HG02571 (cell line): ENCODE results near the gene MANBA.

ENCODE experiments used
- ATAC-seq: cut with Tn5 transposase; IDR thresholded peaks from one replicate; pipeline ENCODE4 v1.9.1; 2021; ENCODE audit warnings: mild to moderate bottlenecking, moderate library complexity; ENCODE audit not compliant: unreplicated experiment

Gene MANBA

DNA sequence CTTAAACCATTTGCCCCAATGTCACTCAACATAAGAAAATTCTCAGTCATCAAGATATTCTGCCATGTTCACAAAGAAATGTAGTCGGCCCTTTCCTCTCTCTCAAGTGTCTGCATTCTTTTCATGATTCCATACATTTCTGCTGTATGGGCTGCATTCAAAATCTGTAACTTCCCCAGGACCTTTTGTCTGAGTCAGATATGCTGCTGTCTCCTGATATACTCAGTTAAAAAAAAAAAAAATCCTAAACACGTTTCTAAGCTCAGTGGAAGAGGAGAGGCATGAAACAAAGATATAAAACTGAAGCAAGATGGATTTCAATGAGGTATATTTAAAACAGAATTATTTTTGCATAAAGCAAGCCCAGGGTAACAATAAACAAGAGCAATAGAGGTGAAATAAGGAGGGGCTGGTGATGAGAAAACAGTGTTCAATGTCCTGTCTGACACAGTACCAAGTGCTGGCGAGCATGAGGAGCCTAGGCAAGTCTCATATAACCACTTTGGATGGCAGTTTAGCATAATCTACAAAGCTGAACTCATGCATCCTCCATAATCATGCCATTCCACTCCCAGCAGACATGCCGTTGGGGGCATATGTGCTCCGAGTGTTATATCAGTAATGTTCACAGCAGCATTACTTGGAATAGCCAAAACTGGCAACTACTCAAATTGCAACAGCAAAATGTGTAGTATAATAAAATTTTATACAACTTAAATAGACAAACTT, 76.7 kb downstream of the MANBA start:
- ATAC-seq = no peak

DNA sequence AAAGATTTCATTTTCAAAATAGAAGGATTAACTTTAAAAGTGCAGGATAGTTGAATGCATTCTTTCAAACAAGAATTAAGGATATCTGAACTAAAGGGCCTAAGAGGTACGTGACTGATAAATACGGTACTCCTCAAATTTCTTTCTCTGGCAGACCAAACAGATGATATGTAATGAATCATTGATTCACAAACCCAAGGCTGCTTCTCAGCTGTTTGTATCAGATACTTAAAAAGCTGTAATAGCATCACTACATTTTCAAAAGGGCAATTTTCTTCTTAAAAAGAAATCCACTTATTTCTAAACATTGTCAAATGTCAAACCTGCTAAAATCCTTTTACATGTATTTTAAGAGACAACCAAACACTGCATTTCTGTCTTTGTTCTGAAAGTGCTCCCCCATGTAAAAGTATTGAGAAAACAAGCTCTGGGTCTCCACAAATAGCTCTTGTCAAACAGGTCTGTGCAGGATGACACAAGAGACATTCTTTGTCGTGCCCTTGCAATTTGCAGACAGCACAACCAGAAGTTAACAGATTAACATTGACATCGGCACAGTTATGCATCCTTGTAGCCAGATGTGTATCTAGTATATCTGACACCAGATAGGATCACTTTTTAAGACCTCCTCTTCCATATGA, 82.0 kb downstream of the MANBA start:
- no peak for ATAC-seq

DNA sequence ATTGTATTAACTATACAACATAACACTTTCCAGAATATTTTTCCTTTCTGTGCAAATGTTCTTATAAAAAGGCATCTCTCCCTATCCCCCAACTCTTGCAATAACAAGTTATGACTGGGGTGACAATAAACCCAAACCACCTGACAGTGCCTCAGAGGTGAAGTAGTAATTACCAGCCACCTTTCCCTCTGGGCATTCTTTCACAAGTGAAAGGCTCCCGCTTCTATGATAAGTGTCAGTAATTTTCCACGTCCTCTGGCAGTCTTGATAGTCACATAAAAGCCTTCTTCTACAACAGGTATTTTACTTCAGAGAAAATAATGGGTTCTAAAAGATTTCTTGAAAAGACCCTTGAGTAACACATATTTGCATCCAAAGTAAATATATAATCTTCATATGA, 82.7 kb downstream of the MANBA start:
- no peak for ATAC-seq

DNA sequence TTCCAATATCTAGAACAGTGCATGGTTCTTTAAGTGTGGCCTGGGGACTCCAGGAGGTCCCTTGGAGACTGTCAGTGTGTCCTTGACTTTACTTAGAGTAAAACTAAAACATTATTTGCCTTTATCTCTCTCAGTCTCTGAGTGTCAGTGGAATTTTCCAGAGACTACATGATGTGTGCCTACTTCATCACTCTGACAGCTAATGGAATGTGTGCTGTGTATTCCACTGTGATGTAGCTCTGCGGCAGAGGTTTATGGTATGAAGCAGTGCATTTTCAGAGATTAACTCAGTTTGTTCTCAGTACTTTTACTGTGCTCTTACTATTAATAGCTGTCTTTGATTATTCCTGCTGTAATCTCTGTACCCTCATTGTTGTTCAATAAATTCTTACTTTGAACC, 85.6 kb downstream of the MANBA start:
- ATAC-seq = no peak

DNA sequence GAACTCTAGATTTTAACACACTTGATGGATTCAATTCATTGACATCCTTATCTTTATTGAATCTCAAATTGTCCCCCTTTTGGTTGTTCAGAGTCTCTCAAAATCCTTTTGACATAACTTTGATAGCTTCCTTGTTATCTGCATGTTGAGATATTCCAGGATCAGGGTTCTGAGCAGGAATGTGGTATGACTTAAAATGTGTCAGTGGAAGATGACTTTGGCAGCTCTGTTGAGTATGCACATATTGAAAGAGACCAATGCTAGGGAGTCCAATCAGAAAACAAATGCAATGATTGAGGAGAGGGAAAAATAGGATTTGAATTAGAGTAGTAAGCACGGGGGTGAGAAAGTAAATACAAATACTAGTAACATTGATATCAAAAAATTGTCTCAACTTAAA, 93.8 kb downstream of the MANBA start:
- no peak for ATAC-seq

DNA sequence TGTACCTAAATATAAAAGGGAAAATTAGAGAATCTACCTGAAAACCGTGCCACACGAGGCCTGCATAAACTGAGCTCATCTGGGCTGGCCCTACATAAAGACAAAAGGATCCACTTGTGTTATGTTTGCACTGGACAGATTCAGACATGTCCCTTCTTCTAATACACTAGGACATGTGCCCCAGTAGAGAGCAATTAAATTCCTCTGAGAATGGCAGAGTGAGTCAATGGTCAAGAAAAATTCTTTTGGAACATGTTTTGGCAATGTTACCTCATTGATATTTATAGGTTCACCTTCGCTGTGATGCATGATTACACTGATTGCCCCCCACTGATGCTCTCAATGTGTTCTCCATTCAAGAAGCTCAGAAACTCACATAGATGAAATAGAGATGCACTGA, 95.2 kb downstream of the MANBA start:
- no peak for ATAC-seq

DNA sequence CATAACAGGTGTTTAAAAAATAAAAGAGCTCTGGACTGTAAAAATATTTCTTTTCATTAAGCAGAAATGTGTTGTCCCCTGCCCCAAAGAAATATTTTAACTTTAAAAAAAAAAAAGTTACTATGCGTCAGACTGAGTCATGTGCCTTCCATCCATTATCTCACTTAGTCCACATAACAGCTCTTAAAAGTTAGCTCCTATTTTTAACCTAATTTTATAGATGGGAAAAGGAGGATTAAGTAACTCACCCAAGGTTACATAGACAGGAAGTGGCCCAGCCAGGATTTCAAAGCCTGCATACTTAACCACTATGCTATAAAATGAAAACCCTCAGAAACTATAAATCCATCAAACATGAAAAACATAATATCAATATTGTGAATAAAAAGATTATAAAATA, 97.7 kb downstream of the MANBA start:
- no peak for ATAC-seq

DNA sequence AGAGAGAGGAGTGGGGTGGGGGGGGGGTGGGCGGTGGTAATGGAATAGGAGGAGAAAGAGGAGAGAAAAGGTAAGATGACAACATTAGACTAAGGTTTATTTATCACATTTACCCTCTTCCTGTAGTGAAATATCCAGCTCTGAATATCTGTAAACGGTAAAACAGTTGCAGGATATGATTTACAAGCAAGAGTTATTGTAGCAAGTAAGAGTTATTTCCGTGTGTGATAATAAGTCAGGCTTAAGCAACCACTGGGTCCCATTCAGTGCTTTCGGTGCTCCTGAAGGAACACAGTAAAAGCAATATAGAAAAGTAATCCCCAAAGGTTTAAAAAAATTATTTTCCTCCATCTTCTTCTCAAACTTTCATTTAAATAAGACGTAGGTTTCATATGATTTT, 103.6 kb downstream of the MANBA start:
- ATAC-seq = no peak

DNA sequence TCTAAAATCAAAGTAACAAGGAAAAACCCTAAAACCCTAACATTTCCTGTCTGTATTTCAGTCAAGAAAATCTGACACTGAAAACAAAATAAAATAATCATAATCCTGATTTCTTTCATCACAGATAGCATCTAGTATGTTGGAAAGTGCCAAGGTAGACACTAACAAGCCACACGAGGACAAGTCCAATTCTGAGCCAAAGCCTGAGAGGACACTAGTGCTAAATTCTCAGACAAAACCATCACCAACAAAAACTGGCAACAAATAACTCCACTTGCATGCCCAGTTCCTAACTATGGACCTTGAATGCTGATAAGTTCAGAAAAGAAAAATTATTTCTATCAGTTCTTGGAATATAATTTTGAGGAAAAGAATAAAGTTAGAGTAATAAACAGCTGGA, 113.7 kb downstream of the MANBA start:
- no peak for ATAC-seq

DNA sequence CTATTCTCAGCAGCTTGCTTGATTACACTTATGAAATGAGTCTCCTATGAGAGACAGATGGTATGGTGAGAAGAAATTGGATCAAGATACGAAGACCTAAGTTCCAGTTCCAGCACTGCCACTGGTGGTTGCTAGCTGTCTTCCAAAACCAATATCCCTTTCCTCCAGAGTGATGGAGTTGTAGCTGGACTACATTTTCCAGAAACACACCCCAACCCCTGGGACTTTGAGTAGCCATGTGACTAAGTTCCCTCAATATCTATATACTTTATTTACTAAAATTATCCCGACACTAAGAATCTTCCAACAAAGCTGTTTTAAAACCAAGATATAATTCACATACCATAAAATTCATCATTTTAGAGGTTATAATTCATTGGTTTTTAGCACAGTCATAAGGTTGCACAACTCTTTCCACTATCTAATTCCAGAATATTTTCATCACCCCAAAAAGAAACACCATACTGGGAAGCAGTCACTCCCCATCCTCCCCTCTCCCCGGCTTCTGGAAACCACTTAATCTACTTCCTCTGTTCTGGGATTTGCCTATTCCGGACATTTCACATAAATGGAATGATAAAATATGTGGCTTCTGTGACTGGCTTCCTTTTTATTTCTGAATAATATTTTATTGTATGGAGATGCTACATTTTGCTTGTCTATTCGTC, 118.0 kb downstream of the MANBA start:
- ATAC-seq = no peak

DNA sequence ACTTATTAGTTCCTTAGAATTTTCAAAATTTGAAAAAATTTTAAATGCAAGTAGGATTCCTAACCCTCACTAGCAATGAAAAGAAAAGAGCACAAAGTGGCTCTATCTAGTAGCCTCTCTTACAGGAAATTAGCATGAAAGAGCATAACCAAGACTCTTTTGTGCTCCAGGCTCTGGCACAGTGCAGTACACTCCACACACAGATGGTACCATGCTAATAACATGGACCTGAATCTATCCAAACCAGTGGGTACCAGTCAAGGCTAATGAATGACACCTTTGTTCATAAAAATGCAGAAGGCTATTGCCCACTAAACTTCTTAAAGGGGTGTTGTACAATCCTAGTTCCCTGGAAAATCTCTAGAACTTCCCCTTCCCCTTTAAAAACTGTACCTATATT, 119.0 kb downstream of the MANBA start:
- ATAC-seq = no peak

DNA sequence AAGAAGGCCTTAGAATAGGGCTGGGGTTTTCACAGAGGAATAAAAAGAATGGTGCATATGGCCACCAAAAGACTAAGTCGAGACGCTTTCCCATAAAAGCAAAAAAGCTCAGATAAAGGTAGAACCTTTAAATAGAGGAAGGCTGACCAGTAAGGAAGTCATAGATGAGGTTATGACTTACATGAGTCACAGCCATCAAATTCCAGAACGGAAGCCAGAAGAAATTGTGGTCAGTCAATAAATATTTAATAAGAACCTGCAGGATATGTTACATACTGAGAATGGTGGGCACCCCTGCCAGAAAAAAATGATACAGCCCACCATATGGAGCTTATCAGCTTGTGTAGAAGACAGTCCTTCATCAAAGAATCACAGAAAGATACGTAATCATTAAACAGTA, 120.1 kb downstream of the MANBA start:
- no peak for ATAC-seq

DNA sequence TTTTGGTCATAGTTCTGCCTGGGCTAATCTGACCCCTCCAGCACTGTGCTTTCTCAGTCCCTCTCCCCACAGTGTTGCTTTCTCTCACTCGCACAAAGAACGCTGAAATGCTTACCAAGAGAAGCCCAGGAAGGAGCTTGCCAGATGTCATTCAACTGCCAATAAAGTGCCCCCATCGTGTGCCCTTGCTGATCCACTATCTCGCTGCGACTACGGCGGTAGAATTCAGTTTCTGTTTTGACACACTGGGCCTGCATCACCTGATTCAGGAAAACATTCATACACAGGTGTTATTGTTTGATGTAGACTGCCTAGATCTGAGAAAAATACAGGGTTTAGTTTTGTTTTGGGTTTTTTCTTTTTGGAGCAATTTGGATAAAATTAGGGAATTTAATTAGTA, 121.2 kb downstream of the MANBA start:
- ATAC-seq = no peak

DNA sequence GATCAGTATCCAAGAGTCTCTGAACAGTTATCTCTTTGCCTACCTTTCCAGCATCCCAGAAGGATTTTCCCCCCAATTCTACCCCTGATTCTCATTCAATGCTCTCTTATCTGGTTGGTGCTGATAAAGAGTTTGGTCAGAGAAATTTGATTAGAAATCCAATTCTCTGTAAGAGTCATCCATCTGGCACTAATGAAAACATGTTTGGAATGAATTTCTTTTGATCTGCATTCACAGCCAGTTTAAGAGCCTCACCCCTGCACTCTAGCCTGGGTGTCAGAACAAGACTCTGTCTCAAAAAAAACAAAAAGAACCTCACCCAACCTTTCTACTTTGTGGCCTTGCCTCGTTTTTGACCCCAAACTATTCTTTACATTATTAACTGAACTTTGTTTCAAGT, 122.1 kb downstream of the MANBA start:
- no peak for ATAC-seq

DNA sequence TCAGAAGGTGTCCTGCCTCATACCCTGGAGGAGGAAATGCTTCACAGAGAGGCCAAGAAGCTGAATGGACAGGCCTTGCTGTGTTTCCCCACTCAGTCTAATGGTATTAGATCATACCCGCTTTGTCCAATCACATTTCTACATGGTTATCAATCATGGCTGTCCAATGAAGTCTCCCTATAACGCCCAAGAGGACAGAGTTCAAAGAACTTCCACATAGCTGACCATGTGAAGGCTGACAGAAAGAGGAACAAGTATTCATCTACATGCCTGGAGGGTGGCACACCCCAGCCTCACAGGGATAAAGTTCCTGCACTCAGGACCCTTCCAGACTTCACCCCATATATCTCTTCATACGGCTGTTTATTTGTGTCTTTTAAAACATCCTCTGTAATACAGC, 123.4 kb downstream of the MANBA start:
- no peak for ATAC-seq

DNA sequence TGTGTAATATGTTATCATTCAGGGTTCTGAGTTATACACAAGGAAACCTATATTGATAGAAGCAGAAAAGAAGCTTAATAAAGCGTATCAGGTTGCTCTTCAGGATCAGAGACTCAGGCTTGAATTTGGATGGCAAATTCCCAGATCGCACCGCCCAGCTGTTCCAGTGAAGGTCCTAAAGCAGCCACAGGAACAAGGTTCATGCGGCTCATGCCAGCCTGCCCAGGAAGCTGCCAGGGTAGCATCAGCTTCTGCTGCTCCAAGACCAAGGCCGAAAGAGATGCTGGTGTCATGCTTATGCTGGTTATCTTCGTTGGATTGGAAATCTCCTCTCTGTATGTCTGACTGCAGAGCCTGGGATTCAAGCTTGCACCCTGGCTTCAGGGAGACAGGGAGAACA, 127.7 kb downstream of the MANBA start:
- no peak for ATAC-seq

DNA sequence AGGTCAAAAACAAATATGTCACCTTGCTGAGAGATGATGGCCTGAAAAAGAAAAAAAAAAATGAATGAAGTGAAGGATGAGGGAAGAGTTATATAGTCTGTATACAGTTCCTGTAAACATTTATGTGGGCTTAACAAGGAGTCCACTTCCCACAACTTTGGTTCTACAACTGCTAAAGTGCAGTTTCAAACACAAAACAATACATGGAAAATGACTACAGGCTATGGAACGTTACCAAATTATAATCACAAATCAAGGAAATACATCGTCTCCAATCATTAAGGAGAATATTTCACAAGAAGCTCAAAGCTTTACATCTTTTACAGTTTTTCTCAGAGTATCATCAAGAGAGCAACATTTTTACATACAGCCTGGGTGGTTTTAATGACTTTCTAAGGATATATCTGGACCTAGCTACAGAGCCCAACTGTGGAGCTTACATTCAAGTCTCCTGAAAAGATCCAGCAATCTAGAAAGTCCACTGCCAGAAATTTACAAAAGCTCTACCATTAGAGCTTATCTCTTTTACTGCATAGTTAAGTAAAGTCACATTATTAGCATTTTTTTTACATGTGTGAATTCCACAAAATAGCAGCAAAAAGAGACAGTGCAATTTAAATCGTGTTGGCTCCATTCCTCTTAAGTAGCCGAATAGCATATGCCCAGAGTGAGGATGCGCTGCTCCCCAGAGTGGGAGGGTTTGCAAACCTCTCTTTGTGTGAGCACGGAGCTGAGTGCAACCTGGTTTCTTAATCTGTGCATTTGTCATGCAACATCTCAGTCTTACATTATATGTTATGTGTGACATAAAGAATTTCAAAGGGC, 128.3 kb downstream of the MANBA start:
- no peak for ATAC-seq

DNA sequence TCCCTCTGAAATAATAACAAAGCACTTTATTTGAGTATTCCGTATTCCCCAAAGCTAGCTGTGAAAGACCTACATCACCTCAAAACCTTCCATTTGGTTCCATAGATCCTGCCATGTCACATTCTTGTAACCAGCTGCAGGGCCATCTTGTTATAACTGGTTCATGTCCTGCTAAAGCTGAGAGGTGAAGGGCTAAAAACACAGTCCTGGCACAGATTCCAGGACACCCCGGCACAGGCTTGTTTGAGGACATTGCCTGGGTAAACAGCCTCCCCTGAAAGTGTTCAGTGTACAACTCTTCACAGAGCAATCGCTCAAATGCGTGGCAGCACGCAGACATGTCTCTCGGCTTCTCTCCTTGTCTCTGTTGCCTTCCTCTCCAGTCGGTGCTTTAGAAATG, 129.2 kb downstream of the MANBA start:
- ATAC-seq = no peak

DNA sequence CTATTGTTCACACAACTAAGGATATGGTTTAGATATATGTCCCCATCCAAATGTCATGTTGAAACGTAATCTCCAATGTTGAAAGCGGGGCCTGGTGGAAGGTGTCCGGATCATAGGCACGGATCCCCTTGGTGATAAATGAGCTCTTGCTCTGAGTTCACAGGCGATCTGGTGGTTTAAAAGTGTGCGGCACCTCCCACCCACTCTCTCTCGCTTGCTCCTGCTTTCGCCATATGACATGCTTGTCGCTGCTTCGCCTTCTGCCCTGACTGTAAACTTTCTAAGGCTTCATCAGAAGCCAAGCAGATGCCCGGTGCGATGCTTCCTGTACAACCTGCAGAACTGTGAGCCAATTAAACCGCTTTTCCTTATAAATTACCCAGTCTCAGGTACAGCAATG, 131.1 kb downstream of the MANBA start:
- no peak for ATAC-seq

DNA sequence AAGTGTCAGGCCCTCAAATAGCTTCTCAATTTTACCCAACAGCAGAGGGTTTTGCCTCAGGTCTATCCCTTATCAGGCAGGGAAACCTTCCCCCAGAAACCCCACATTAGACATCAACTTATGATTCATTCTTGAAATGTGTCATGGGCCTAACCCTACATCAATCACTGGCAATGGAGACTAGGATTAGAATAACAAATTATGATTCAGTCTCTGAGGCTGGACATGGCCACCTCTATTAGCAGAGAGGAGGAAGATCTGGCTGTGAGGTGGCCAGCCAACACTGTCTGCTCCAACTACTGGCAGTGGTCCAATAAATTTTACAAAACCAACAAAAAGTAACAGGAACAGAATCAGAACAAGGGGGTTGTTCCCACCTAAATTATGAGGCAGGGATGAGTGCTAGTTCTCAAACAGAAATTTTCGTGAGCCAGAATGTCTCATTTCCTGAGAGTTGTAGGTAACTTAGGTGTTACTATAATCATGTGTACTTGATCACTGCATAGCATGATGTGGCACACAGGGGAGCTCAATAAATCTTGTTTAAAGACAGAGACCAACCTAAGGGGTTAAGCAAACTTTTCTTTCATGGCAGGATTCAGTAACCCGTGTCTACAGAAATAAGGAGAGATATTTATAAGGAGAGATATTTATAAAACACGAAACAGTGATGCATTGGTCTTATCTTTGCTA, 132.8 kb downstream of the MANBA start:
- ATAC-seq = no peak
